ENCODE measurements around the gene FABP3. TPM values are rescaled to one million over a fixed set of nuclear protein-coding genes. Genes with fewer than 3 reads are reported as not detected.

Gene FABP3
- total and polyA plus RNA-seq, 2 of the 8 experiments (the other 6 are each of a cell fraction or from before 2014, with no cell fraction given), result 34.8 to 43.9 TPM

DNA sequence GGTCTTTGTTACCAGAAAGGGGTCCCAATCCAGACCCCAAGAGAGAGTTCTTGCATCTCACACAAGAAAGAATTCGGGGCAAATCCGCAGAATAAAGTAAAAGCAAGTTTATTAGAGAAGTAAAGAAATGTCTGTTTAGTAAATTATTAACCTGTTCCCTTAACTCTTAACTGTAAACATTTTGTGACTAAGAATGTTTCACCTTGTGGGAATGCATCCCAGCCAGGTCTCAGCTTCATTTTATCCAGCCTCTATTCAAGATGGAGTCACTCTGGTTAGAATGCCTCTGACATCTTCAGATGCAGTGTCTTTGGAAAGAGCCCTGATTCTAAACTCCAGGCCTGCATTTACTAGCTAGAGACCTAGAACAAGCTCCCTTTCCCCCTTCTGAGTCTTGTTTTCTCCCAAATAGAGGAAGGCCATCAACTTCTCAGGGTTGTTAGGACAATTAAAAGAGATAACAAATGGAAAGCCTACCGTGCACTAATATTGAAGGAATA, 4.5 kb upstream of the FABP3 start:
- ChIA-PET POLR2A (ENCODE audit: partially characterized antibody) (no interaction called here), CTCF (ENCODE audit: partially characterized antibody) (interaction anchor here (0.6 to 2.9 kb wide), 6 partner anchors 12 to 307 kb away, joined by 3 to 14 read pairs (median 4); no protein-coding TSS in a partner anchor)
- H2BK5ac ChIP-seq (ENCODE audit: low read depth, low read length), result no peak overlapping the region
- H3K14ac ChIP-seq (ENCODE audit: insufficient read length), result no peak overlapping the region
- TF ChIP-seq, protein P1, sequence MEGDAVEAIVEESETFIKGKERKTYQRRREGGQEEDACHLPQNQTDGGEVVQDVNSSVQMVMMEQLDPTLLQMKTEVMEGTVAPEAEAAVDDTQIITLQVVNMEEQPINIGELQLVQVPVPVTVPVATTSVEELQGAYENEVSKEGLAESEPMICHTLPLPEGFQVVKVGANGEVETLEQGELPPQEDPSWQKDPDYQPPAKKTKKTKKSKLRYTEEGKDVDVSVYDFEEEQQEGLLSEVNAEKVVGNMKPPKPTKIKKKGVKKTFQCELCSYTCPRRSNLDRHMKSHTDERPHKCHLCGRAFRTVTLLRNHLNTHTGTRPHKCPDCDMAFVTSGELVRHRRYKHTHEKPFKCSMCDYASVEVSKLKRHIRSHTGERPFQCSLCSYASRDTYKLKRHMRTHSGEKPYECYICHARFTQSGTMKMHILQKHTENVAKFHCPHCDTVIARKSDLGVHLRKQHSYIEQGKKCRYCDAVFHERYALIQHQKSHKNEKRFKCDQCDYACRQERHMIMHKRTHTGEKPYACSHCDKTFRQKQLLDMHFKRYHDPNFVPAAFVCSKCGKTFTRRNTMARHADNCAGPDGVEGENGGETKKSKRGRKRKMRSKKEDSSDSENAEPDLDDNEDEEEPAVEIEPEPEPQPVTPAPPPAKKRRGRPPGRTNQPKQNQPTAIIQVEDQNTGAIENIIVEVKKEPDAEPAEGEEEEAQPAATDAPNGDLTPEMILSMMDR (IDR thresholded peaks at IDR 0.05; ENCODE audit: control extremely low read depth in 1 of 3, insufficient read depth in 1 of 3, low read depth in 1 of 3, low read length in 3 of 3), result no peak
- no peak for TF ChIP-seq BRCA1 (IDR thresholded peaks at IDR 0.05; ENCODE audit: low read depth, low read length)
- no peak for TF ChIP-seq TCF12 (IDR thresholded peaks at IDR 0.05; ENCODE audit: low read depth, low read length)
- no peak overlapping the region for H4K8ac ChIP-seq (ENCODE audit: extremely low read depth, insufficient read depth, low read length)
- H3K79me1 ChIP-seq (ENCODE audit: low read depth, low read length), result no peaks in the 10 kb centered on the region
- H3K18ac ChIP-seq (ENCODE audit: extremely low read depth, low read length), result no peak overlapping the region
- H3K9me3 ChIP-seq (ENCODE audit: insufficient read depth in 2 of 2, low read depth in 1 of 2, low read length in 1 of 2), result no peaks in the 10 kb centered on the region
- no peak overlapping the region for H3K4me3 ChIP-seq (ENCODE audit: extremely low read depth in 1 of 4, insufficient read depth in 2 of 4, low read depth in 3 of 4, low read length in 4 of 4)
- no peak overlapping the region for H2AK5ac ChIP-seq (ENCODE audit: low read depth, low read length)
- peaks cover 11% of the 10 kb centered on the region for H3K23me2 ChIP-seq (ENCODE audit: low read depth, low read length)
- H2AFZ ChIP-seq (ENCODE audit: low read length), result no peak overlapping the region
- FAIRE-seq (no peak), DNase-seq (ENCODE audit: low read depth in 1 of 2, low spot score in 2 of 2) (no peak)
- no peak overlapping the region for H2BK120ac ChIP-seq (replicated peaks; ENCODE audit: low read depth, low read length)
- H3K27ac ChIP-seq (ENCODE audit: low read depth, low read length), result no peak overlapping the region
- no peak overlapping the region for H4K5ac ChIP-seq (ENCODE audit: insufficient read length, low read depth, low read length)
- no peak overlapping the region for H3K4me2 ChIP-seq (ENCODE audit: insufficient read depth in 1 of 2, low read depth in 2 of 2, low read length in 2 of 2)
- H4K91ac ChIP-seq (replicated peaks; ENCODE audit: insufficient read length, low read length), result no peak overlapping the region
- H3K56ac ChIP-seq (replicated peaks; ENCODE audit: insufficient read length, low read depth, low read length), result no peak overlapping the region
- no peak overlapping the region for H3K23ac ChIP-seq (ENCODE audit: insufficient read length)
- WGBS, 2 experiments (ENCODE audit: extremely low coverage in 1 of 2, insufficient coverage in 1 of 2, insufficient read length in 1 of 2, insufficient replicate concordance in 2 of 2, low coverage in 1 of 2, low lambda C conversion rate in 2 of 2, missing lambda C conversion rate in 1 of 2), result 91% methylated on average over 3 of the region's 3 CpGs; no CpG with 5 or more reads in 1 of the 2 experiments
- H3K27me3 ChIP-seq (replicated peaks in 1 of 4; ENCODE audit: control insufficient read depth in 3 of 4, extremely low read depth in 1 of 4, insufficient read depth in 3 of 4, low read length in 3 of 4), result 0 out of 7 replicates have a peak, but pooled peaks cover 0 to 2% (median 0%) of the 10 kb centered on the region in 4 experiments
- H3K9ac ChIP-seq (replicated peaks in 1 of 4; ENCODE audit: extremely low read depth in 1 of 4, low read depth in 3 of 4, low read length in 3 of 4), result no peak overlapping the region
- no peak overlapping the region for H2BK12ac ChIP-seq (ENCODE audit: low read depth, low read length)
- H2BK20ac ChIP-seq (ENCODE audit: low read length), result no peak overlapping the region
- no peaks in the 10 kb centered on the region for H4K20me1 ChIP-seq (replicated peaks in 1 of 2; ENCODE audit: control insufficient read depth in 1 of 2, insufficient read depth in 2 of 2, low read length in 2 of 2)
- H3K36me3 ChIP-seq (ENCODE audit: control insufficient read depth in 2 of 4, insufficient read depth in 4 of 4, low read length in 3 of 4), result no peaks in the 10 kb centered on the region
- no peaks in the 10 kb centered on the region for H3K79me2 ChIP-seq (ENCODE audit: control insufficient read depth in 1 of 2, insufficient read depth in 2 of 2, low read length in 2 of 2)
- no peak overlapping the region for H2BK15ac ChIP-seq (ENCODE audit: low read length)
- H3K4ac ChIP-seq (replicated peaks; ENCODE audit: insufficient read length, low read depth, low read length), result no peak overlapping the region
- peaks cover 8 to 19% (median 17%) of the 10 kb centered on the region in 4 experiments for H3K4me1 ChIP-seq (replicated peaks in 1 of 4; ENCODE audit: control insufficient read depth in 3 of 4, insufficient read depth in 4 of 4, low read length in 3 of 4)

All from H1 (cell line).